ENCODE data around the gene TOGARAM2.

Gene TOGARAM2

DNA sequence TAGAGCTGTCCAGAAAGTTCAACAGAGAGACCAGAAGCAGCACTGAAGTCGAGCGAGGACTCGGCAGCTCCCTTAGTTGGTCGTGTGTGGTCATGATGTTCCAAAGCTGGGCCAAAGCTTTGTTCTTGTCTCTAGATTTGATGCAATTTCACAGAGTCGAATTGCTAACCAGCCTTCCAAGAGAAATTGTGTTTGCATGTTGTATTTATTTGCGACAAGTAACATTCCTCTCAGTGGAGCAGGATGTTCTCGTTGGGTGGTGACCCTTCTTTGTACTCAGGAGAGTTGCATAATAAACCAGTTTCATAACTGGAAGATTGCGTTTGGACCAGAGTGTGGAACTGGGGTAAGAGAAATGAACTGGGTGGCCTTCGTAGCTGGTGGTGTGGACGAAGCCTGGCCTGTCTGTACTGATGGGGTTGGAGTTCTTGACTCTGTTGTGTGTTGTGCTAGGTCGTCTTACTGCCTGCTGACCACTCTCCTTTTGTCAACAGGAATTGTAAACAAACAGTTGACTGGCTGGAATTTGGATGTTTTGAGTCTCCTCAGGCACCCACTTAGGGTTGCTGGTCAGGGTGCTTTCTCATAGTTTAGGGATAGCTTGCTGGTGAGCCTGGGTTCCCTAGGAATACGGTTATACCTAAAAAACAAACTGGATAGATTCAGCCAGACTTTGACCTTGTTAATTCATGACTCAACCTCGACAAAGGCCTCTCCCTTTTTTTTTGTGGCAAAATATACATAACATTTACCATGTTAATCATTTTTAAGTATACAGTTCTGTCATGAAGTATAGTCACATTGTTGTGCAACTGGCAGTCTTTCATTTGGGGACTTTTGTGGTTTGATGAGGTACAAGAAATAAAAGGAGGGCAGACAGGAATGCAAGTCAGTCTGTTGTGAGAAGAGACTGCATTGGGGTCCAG lies 28.9 kb upstream of the TOGARAM2 start:
- H3K9ac ChIP-seq (ENCODE audit: insufficient read length), result no peak overlapping the region
- peak overlapping the region; percentile 7; the same call in 1 of the 2 replicates for H3K27ac ChIP-seq
- H3K36me3 ChIP-seq (ENCODE audit: insufficient read depth, low read length), result peaks cover 25% of the 10 kb centered on the region
- no peak for TF ChIP-seq EZH2 (IDR thresholded peaks at IDR 0.05)
- TF ChIP-seq FOXP2 (optimal IDR thresholded peaks at IDR 0.05; ENCODE audit: control extremely low read depth, extremely low read length, insufficient read depth), result no peak
- TF ChIP-seq POLR2AphosphoS5 (IDR thresholded peaks at IDR 0.05; ENCODE audit: borderline replicate concordance, low read depth, low read length), result no peak
- H3K9me3 ChIP-seq (ENCODE audit: low read depth, low read length), result peaks cover 9% of the 10 kb centered on the region; the same call in 1 of the 2 replicates
- DNase-seq (ENCODE audit: low read depth, low spot score), result no peak
- no peak overlapping the region for H3K4me3 ChIP-seq

DNA sequence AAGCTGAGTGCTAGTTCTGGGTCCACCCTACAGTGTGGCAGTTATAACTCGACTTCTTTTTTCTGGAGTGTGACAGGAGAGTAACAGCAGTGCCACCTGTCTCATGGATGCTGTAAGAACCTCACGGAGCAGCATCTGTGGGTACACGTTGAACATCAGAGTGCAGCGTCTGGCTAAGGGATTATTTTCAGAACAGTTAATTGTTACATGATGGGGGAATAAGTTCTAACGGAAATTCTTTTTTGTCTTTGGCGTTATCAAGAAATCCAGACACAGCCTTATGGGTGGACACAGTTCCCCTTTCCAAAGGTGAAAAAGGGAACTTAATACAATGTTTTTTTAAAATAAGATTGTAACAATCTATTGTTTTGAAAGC lies 28.3 kb upstream of the TOGARAM2 start:
- DNase-seq (ENCODE audit: low read depth, low spot score), result no peak
- H3K9me3 ChIP-seq (ENCODE audit: low read depth, low read length), result peaks cover 9% of the 10 kb centered on the region; the same call in 1 of the 2 replicates
- H3K27ac ChIP-seq, result peak overlapping the region; percentile 7
- no peak overlapping the region for H3K4me3 ChIP-seq
- TF ChIP-seq EZH2 (IDR thresholded peaks at IDR 0.05), result no peak
- no peak for TF ChIP-seq POLR2AphosphoS5 (IDR thresholded peaks at IDR 0.05; ENCODE audit: borderline replicate concordance, low read depth, low read length)
- no peak for TF ChIP-seq FOXP2 (optimal IDR thresholded peaks at IDR 0.05; ENCODE audit: control extremely low read depth, extremely low read length, insufficient read depth)
- H3K36me3 ChIP-seq (ENCODE audit: insufficient read depth, low read length), result peaks cover 19% of the 10 kb centered on the region
- no peak overlapping the region for H3K9ac ChIP-seq (ENCODE audit: insufficient read length)

DNA sequence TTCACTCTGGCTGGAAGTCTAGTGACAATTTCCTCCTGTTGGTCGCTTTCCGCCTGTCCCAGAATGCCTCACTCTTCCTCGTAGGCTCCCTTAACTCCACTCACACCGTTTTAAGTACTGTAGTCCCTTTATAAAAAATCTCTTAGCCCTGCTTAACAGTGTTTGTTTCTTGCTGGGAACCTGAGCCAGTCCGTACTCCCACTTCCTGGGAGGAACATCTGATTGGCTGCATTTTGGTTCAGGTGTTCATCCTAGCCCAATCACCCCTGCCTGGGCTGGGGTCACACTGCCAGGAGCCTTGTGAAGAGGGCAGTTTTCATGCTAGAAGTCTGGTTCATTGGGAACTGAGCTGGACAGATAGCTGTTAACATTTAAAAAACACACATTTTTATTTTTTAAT lies 25.6 kb upstream of the TOGARAM2 start:
- Histone ChIP-seq H3K9me3 (ENCODE audit: low read depth, low read length) (no peaks in the 10 kb centered on the region), H3K9ac (ENCODE audit: insufficient read length) (no peak overlapping the region), H3K4me3 (no peak overlapping the region), H3K36me3 (ENCODE audit: insufficient read depth, low read length) (no peaks in the 10 kb centered on the region; the same call in 1 of the 2 replicates), H3K27ac (no peak overlapping the region)
- no peak for DNase-seq (ENCODE audit: low read depth, low spot score)
- TF ChIP-seq EZH2 (IDR thresholded peaks at IDR 0.05), result no peak
- TF ChIP-seq POLR2AphosphoS5 (IDR thresholded peaks at IDR 0.05; ENCODE audit: borderline replicate concordance, low read depth, low read length), result no peak
- no peak for TF ChIP-seq FOXP2 (optimal IDR thresholded peaks at IDR 0.05; ENCODE audit: control extremely low read depth, extremely low read length, insufficient read depth)

DNA sequence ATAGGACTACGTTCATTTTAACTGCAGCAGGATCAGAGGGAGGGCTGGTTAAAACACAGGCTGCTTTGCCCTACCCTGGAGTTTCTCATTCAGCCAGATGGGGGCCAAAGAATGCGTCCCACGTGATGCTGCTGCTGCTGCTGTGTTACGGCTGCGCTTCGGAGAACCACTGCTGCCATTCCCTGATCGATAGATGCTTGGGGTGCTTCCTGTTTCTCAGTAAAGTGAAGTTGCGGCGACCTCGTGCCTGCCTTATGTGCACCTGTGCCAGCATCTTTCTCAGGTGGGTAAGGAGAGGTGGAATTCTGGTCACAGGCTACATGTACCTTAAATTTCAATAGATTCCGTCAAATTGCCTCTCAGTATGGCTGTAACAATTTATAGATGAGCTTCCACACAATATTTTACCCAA lies 24.7 kb upstream of the TOGARAM2 start:
- TF ChIP-seq FOXP2 (optimal IDR thresholded peaks at IDR 0.05; ENCODE audit: control extremely low read depth, extremely low read length, insufficient read depth) (no peak), EZH2 (IDR thresholded peaks at IDR 0.05) (no peak), POLR2AphosphoS5 (IDR thresholded peaks at IDR 0.05; ENCODE audit: borderline replicate concordance, low read depth, low read length) (no peak)
- 0 out of 2 replicates have a peak overlapping the region, but pooled peaks have one; percentile 22 for H3K27ac ChIP-seq
- H3K9me3 ChIP-seq (ENCODE audit: low read depth, low read length), result no peaks in the 10 kb centered on the region
- no peak overlapping the region for H3K9ac ChIP-seq (ENCODE audit: insufficient read length)
- no peaks in the 10 kb centered on the region for H3K36me3 ChIP-seq (ENCODE audit: insufficient read depth, low read length)
- H3K4me3 ChIP-seq, result peak overlapping the region; percentile 69
- no peak for DNase-seq (ENCODE audit: low read depth, low spot score)

DNA sequence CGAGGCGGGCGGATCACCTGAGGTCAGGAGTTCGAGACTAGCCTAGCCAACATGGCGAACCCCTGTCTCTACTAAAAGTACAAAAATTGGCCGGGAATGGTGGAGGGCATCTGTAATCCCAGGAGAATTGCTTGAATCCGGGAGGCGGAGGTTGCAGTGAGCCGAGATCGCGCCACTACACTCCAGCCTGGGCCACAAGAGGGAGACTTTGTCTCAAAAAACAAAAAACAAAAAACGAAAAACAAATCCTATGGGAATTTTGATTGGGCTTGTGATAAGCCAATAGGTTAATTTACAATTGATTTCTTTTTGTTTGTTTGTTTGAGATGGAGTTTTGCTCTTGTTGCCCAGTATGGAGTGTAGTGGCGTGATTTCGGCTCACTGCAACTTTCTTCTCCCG lies 24.2 kb upstream of the TOGARAM2 start:
- DNase-seq (ENCODE audit: low read depth, low spot score), result no peak
- H3K9me3 ChIP-seq (ENCODE audit: low read depth, low read length), result no peaks in the 10 kb centered on the region
- TF ChIP-seq EZH2 (IDR thresholded peaks at IDR 0.05) (no peak), FOXP2 (optimal IDR thresholded peaks at IDR 0.05; ENCODE audit: control extremely low read depth, extremely low read length, insufficient read depth) (no peak), POLR2AphosphoS5 (IDR thresholded peaks at IDR 0.05; ENCODE audit: borderline replicate concordance, low read depth, low read length) (no peak)
- peak overlapping the region; percentile 69 for H3K4me3 ChIP-seq
- no peak overlapping the region for H3K9ac ChIP-seq (ENCODE audit: insufficient read length)
- H3K36me3 ChIP-seq (ENCODE audit: insufficient read depth, low read length), result no peaks in the 10 kb centered on the region
- no peak overlapping the region for H3K27ac ChIP-seq

DNA sequence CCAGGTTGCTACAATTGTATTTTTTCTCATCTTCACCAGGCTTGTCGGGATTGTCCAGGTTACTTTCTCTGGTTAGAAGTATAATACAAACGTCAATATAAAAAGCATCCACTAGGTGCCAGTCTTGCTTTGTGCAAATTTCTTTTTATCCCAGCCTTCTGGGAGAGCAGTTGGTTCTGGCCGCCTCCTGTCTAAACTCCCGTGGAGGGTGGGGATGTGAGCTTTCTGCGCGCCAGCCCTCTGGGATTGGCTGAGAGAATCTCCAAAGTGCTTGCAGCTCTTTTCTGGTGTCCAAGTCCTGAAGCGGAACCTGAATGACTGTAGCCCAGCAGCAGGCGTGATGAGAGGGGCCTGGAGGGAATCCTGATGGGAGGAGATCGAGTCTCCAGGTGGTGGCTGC lies 22.4 kb upstream of the TOGARAM2 start:
- H3K36me3 ChIP-seq (ENCODE audit: insufficient read depth, low read length), result no peaks in the 10 kb centered on the region
- H3K9ac ChIP-seq (ENCODE audit: insufficient read length), result no peak overlapping the region
- no peaks in the 10 kb centered on the region for H3K9me3 ChIP-seq (ENCODE audit: low read depth, low read length)
- H3K4me3 ChIP-seq, result no peak overlapping the region
- peak; percentile 59 for DNase-seq (ENCODE audit: low read depth, low spot score)
- H3K27ac ChIP-seq, result no peak overlapping the region
- TF ChIP-seq EZH2 (IDR thresholded peaks at IDR 0.05) (no peak), FOXP2 (optimal IDR thresholded peaks at IDR 0.05; ENCODE audit: control extremely low read depth, extremely low read length, insufficient read depth) (no peak), POLR2AphosphoS5 (IDR thresholded peaks at IDR 0.05; ENCODE audit: borderline replicate concordance, low read depth, low read length) (no peak)

DNA sequence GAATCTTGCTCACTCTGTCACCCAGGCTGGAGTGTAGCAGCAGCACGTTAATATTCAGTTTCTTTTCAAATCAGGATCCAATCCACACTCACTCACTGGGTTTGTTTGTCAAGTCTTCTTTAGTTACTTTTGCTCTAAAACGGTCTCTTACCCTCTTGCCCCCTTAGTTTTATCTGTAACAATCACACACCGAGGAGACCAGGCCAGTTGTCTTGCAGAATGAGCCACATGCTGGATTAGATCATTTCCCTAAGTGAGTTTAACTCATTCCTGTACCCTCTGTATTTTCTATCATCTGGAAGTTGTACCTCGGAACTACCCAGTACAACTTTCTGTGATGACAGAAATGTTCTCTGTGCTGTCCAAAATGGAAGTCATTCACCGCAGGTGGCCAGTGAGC lies 20.7 kb upstream of the TOGARAM2 start:
- H3K36me3 ChIP-seq (ENCODE audit: insufficient read depth, low read length), result no peaks in the 10 kb centered on the region
- TF ChIP-seq EZH2 (IDR thresholded peaks at IDR 0.05), result no peak
- TF ChIP-seq FOXP2 (optimal IDR thresholded peaks at IDR 0.05; ENCODE audit: control extremely low read depth, extremely low read length, insufficient read depth), result no peak
- no peak for TF ChIP-seq POLR2AphosphoS5 (IDR thresholded peaks at IDR 0.05; ENCODE audit: borderline replicate concordance, low read depth, low read length)
- DNase-seq (ENCODE audit: low read depth, low spot score), result no peak
- H3K27ac ChIP-seq, result no peak overlapping the region
- H3K9me3 ChIP-seq (ENCODE audit: low read depth, low read length), result no peaks in the 10 kb centered on the region
- H3K9ac ChIP-seq (ENCODE audit: insufficient read length), result no peak overlapping the region
- H3K4me3 ChIP-seq, result no peak overlapping the region

DNA sequence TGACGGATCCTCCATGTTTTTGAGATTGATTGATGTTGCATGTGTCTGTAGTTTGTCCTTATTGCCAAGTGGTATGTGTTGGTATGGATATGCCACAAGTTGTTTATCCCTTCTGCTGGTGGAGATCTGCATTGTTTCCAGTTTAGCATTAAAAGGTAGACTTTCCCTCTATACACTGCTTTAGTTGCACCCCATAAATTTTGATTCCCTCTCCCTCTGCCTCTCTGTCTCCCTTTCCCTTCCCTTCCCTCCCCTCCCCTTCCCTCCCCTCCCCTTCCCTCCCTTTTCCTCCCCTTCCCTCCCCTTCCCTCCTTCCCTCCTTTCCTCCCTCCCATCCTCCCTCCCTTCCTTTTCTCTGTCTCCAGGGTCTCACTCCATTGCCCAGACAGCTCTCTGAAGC lies 18.6 kb upstream of the TOGARAM2 start:
- no peak for TF ChIP-seq POLR2AphosphoS5 (IDR thresholded peaks at IDR 0.05; ENCODE audit: borderline replicate concordance, low read depth, low read length)
- TF ChIP-seq FOXP2 (optimal IDR thresholded peaks at IDR 0.05; ENCODE audit: control extremely low read depth, extremely low read length, insufficient read depth), result no peak
- TF ChIP-seq EZH2 (IDR thresholded peaks at IDR 0.05), result no peak
- no peaks in the 10 kb centered on the region for H3K9me3 ChIP-seq (ENCODE audit: low read depth, low read length)
- DNase-seq (ENCODE audit: low read depth, low spot score), result no peak
- H3K4me3 ChIP-seq, result no peak overlapping the region
- no peak overlapping the region for H3K9ac ChIP-seq (ENCODE audit: insufficient read length)
- H3K36me3 ChIP-seq (ENCODE audit: insufficient read depth, low read length), result no peaks in the 10 kb centered on the region
- H3K27ac ChIP-seq, result no peak overlapping the region

Data from SK-N-MC (cell line).